ENCODE results near the gene KRT25.
"Not testable (repeated sequence)": the region's sequence is repeated elsewhere in the genome, so short reads cannot be mapped to it uniquely, and the experiment has no call there.

Gene KRT25

DNA sequence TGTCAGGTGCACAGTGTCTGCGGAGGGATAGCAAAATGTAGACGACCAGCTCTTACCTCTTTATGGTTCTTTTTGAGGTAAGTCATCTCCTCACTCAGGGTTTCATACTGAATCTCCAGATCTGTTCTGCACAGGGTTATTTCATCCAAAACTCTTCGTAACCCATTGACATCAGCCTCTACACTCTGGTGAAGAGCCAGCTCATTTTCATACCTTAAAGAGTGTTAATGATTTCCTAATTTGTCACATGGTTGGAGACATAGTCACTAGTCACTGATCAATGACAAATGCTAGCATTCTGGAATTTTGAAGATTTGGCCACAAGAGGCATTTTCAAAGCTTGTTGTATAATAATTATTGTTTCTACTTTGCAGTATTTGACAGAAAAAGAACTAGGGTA is 1.3 kb downstream of the KRT25 start:
- no peak for TF ChIP-seq ZFX (IDR thresholded peaks at IDR 0.05; ENCODE audit: borderline replicate concordance)
- TF ChIP-seq, protein P1, sequence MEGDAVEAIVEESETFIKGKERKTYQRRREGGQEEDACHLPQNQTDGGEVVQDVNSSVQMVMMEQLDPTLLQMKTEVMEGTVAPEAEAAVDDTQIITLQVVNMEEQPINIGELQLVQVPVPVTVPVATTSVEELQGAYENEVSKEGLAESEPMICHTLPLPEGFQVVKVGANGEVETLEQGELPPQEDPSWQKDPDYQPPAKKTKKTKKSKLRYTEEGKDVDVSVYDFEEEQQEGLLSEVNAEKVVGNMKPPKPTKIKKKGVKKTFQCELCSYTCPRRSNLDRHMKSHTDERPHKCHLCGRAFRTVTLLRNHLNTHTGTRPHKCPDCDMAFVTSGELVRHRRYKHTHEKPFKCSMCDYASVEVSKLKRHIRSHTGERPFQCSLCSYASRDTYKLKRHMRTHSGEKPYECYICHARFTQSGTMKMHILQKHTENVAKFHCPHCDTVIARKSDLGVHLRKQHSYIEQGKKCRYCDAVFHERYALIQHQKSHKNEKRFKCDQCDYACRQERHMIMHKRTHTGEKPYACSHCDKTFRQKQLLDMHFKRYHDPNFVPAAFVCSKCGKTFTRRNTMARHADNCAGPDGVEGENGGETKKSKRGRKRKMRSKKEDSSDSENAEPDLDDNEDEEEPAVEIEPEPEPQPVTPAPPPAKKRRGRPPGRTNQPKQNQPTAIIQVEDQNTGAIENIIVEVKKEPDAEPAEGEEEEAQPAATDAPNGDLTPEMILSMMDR (IDR thresholded peaks at IDR 0.05) = no peak
- no peak overlapping the region for H3K27ac ChIP-seq

DNA sequence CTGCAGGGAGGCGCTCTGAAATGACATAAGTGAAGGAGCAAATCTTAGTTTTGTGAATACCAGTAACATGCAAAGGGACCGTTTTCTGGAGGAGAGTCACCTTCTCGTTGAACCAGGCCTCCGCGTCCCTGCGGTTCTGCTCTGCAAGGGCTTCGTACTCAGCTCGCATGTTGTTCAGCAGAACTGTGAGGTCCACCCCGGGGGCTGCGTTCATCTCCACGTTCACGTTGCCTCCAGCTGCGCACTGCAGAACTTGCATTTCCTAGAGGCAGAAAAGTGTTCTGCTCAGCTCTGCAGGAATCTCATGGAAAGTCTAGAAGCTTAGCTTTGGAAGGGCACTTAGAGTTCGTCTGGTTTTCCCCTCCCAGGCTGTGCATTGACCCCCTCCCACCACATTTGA is 4.1 kb downstream of the KRT25 start:
- H3K27ac ChIP-seq = no peak overlapping the region
- TF ChIP-seq ZFX (IDR thresholded peaks at IDR 0.05; ENCODE audit: borderline replicate concordance) = no peak
- TF ChIP-seq, protein P1 (IDR thresholded peaks at IDR 0.05) = no peak

DNA sequence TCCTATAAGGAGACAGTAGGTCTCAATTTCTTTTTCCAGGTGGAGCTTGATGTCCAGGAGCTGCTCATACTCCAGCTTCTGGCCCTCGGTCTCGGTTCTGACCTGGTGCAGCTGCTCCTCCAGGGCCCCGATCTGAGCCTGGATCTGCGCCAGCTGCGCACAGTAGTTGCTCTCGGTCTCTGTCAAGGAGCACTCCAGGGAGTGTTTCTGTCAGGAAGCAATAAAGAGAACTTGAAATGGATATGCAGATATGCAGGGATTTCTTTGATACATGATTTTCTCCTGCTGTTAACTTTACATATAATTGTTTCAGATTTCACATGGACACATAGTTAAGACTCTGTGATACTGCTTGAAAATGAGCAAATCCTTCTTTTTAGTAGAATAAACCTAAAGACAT is 4.7 kb downstream of the KRT25 start:
- no peak overlapping the region for H3K27ac ChIP-seq
- TF ChIP-seq ZFX (IDR thresholded peaks at IDR 0.05; ENCODE audit: borderline replicate concordance) = no peak
- TF ChIP-seq, protein P1 (IDR thresholded peaks at IDR 0.05) = no peak

DNA sequence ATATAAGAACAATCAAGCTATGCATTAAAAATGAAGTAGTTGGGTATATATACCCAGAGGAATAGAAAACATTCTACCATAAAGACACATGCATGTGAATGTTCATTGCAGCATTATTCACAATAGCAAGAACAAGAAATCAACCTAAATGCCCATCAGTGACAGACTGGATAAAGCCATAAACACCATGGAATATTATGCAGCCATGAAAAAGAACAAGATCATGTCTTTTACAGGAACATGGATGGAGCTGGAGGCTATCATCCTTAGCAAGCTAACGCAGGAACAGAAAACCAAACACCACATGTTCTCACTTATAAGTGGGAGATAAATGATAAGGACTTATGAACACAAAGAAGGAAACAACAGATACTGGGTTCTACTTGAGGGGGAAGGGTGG is 6.5 kb downstream of the KRT25 start:
- H3K27ac ChIP-seq = not testable (repeated sequence)

DNA sequence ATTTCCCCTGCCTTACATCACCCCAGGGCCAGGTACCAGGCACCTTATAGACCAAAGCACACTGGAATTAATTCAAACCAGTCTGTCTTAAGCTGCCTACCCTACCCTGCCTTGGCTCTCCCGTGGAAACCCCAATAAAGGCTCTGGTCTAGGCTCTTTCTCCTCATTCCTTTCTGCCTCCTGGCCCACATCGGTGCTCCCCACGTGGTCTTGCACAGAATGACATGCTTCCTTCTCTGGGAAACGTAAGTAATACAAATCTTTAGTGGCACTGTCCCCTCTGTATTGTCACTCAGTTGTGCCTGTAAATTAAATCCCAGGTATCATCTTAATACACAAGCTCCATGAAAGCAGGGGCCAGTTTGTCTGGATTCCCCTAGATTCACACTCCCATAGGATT is 16.6 kb downstream of the KRT25 start:
- no peak overlapping the region for H3K27ac ChIP-seq
- TF ChIP-seq, protein P1 (IDR thresholded peaks at IDR 0.05) = no peak
- no peak for TF ChIP-seq ZFX (IDR thresholded peaks at IDR 0.05; ENCODE audit: borderline replicate concordance)

DNA sequence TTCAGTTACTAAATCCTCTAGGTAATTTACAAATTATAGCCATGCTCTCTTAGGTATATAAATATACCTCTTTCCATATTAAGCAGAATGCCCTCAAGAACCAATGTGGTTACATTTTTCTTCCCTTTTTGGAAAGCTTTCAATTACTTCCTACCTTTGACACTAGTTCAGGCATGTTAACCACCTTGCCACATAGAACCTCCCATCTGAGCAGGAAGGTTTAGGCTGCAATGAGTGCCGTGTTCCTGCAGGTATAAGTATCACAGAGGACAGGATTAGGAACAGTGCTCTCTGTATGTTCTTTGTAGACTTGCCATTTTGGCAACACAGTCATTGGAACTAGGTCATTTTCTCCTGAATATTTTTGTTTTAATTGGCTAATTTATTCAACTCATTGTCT is 20.1 kb downstream of the KRT25 start:
- no peak overlapping the region for H3K27ac ChIP-seq

DNA sequence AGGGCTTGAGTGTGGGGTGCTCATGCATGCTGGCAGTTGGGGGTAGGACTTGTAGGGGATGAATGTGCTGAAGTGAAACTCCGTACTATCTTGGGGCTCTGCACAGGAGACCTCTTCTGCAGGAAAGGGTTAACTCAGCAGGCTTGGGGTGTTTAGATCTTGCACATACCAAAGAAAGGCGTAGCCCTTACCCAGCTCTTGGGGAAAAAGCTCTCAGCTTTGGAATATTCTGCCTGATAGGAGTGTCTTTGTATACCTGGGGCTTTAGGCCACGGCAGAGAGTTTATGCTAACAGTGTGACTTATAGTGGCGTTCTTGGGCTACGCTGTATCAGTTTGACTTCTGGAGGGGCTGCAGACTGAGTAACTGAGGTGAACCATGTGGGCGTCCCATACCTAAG is 21.1 kb downstream of the KRT25 start:
- H3K27ac ChIP-seq = no peak overlapping the region
- TF ChIP-seq, protein P1 (IDR thresholded peaks at IDR 0.05) = no peak
- TF ChIP-seq ZFX (IDR thresholded peaks at IDR 0.05; ENCODE audit: borderline replicate concordance) = no peak

More for the DNA sequence above, 20.1 kb downstream of the KRT25 start:
- no peak for TF ChIP-seq ZFX (IDR thresholded peaks at IDR 0.05; ENCODE audit: borderline replicate concordance)
- TF ChIP-seq, protein P1 (IDR thresholded peaks at IDR 0.05) = no peak

DNA sequence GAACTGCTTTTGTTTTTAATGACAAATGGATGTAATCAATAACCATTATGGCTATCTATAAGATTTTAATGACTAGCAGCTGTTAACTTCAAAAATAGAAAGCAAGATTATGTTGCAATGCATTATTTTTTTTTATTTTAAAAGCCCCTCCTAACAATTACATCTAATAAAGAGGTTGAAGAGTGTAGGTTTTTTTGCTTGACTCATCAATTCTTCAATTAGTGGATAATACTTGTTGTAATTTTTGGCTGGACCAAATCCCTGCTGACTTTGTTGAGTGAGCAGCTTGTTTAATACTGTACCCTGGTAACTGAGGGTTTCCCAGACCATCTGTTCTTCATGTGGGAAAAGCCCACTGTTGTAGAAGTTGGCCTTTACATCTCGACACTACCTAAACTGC is 24.2 kb downstream of the KRT25 start:
- TF ChIP-seq ZFX (IDR thresholded peaks at IDR 0.05; ENCODE audit: borderline replicate concordance) = no peak
- TF ChIP-seq, protein P1 (IDR thresholded peaks at IDR 0.05) = no peak
- no peak overlapping the region for H3K27ac ChIP-seq
